GM18505 (cell line): ENCODE data around the gene CYP27A1.

Experiments
- ATAC-seq: cut with Tn5 transposase; IDR thresholded peaks from one replicate; pipeline ENCODE4 v1.9.1; 2021; ENCODE audit not compliant: unreplicated experiment
- POLR2A ChIP-seq: IDR thresholded peaks from 4 replicates; pipeline ENCODE4 v1.6.1; 2011; ENCODE audit warnings: borderline replicate concordance; ENCODE audit not compliant: insufficient read depth, insufficient read length; ENCODE audit errors: extremely low read depth

The CYP27A1 gene

GRCh38 chr2:218785103-218785502 lies 3.2 kb downstream of the CYP27A1 start:
- no peak for ATAC-seq
- no peak for TF ChIP-seq POLR2A

GRCh38 chr2:218786133-218786532 lies 4.2 kb downstream of the CYP27A1 start:
- ATAC-seq: no peak
- TF ChIP-seq POLR2A: no peak

GRCh38 chr2:218788529-218789255 lies 6.7 kb downstream of the CYP27A1 start:
- ATAC-seq: no peak
- TF ChIP-seq POLR2A: no peak

- no peak for TF ChIP-seq POLR2A
- no peak for ATAC-seq
These were observed 10.5 kb downstream of the CYP27A1 start for GRCh38 chr2:218792433-218792832.

GRCh38 chr2:218796691-218797090 lies 14.7 kb downstream of the CYP27A1 start:
- TF ChIP-seq POLR2A: no peak
- no peak for ATAC-seq

GRCh38 chr2:218798767-218799504 lies 17.0 kb downstream of the CYP27A1 start:
- TF ChIP-seq POLR2A: no peak
- ATAC-seq: no peak

DNA sequence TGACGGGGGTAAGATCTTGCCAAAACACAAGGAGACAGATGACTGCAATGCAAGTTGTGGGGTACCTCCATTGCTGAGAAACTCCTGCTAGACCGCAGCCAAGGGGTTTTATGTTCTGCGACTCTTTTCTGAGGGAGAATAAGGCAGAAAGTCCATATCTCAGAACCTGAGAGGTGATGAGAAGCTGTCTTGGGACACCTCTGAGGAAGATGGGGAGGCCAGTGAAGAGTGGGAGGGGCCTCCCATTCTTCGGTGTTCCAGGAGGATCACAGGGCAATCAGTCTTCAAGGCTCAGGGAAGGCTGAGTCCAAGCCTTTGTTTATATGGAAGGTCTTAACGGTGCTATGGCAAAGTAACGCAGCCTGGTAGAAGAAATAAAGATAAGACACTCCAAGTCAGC lies 18.0 kb downstream of the CYP27A1 start:
- TF ChIP-seq POLR2A: no peak
- no peak for ATAC-seq

GRCh38 chr2:218802386-218802994 lies 20.5 kb downstream of the CYP27A1 start:
- no peak for TF ChIP-seq POLR2A
- no peak for ATAC-seq

- no peak for ATAC-seq
- no peak for TF ChIP-seq POLR2A
These were observed 22.9 kb downstream of the CYP27A1 start for GRCh38 chr2:218804817-218805216.

GRCh38 chr2:218805627-218806026 lies 23.7 kb downstream of the CYP27A1 start:
- TF ChIP-seq POLR2A: no peak
- ATAC-seq: no peak

- no peak for ATAC-seq
- TF ChIP-seq POLR2A: no peak
These were observed 24.5 kb downstream of the CYP27A1 start for GRCh38 chr2:218806346-218806978.

DNA sequence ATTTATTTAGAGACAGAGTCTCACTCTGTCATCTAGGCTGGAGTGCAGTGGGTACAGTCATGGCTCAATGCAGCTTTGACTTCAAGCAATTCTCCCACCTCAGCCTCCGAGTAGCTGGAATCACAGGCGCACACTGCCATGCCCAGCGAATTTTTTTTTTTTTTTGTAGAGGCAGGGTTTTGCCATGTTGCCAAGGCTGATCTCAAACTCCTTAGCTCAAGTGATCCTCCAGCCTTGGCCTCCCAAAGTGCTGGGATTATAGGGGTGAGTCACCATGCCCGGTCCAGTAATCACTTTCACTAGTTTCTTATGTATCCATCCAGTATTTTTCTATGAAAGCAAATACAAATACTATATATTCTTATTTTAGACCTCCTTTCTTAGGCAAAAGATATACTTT lies 25.7 kb downstream of the CYP27A1 start:
- no peak for ATAC-seq
- no peak for TF ChIP-seq POLR2A

DNA sequence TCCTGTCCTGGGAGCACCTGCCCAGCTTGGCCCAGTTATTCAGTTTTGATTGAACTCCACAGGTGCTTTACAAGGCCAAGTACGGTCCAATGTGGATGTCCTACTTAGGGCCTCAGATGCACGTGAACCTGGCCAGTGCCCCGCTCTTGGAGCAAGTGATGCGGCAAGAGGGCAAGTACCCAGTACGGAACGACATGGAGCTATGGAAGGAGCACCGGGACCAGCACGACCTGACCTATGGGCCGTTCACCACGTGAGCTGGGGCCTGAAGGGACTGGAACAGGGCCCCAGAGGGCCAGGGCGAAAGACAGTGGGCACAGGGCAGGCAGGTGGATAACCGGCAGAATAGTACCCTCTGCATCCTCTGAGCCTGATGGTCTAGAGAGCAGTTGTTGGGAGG lies 27.6 kb downstream of the CYP27A1 start:
- ATAC-seq: no peak
- TF ChIP-seq POLR2A: no peak

- no peak for ATAC-seq
- TF ChIP-seq POLR2A: no peak
These were observed 28.3 kb downstream of the CYP27A1 start for GRCh38 chr2:218810256-218810655.

DNA sequence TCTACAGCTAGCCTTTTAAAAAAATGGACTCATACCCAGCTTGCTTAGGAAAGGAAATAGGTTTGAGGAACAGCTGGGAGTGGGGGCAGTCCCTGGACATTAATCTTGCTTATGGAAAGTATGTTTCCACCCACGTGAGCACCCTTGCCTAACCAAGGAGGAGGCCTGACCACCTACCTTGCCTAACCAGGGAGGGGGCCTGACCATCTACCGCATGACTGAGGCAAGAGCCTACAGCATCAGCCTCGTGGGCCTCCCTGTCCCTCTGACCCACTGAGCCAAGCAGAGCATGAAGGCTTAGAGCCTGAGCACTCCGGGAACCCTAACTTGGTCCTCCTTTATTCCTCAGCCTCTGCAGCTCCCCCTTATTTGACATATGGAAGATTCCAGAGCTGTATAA lies 29.4 kb downstream of the CYP27A1 start:
- ATAC-seq: no peak
- no peak for TF ChIP-seq POLR2A
